CD4-positive, alpha-beta memory T cell (primary cell): ENCODE data around the gene SPATA31C2. TPM values are rescaled to one million over a fixed set of nuclear protein-coding genes. Genes with fewer than 3 reads are reported as not detected.
A peak's percentile ranks its signal among the peaks of the same experiment; 100 is the strongest.
"Not testable (repeated sequence)": the region's sequence is repeated elsewhere in the genome, so short reads cannot be mapped to it uniquely, and the experiment has no call there.

Experiments used
- CTCF ChIA-PET: fragments of 350-600 bp; sonication (Branson Sonifier 250); formaldehyde crosslinking; loops from one replicate; lab custom pipeline; 2021; ENCODE audit warnings: inconsistent platforms; ENCODE audit not compliant: partially characterized antibody; lab: Charles Lee
- POLR2A ChIA-PET: fragments of 350-600 bp; sonication (Branson Sonifier 250); formaldehyde crosslinking; loops from one replicate; lab custom pipeline; 2021; ENCODE audit not compliant: partially characterized antibody; lab: Charles Lee
- DNase-seq, 5 donors: peaks; one replicate each; pipeline versions ENCODE4 v3.0.0 to v3.0.0-alpha.2; 2020 to 2022; ENCODE audit warnings: mixed read lengths in 1 of 5
- H3K27ac ChIP-seq: one replicate; pipeline ENCODE4 v1.7.0; 2013; ENCODE audit warnings: low read depth, low read length
- H3K27me3 ChIP-seq: 2 replicates; pipeline ENCODE4 v1.7.0; 2013; ENCODE audit warnings: mild to moderate bottlenecking, low read length, moderate library complexity; ENCODE audit not compliant: insufficient read depth
- H3K36me3 ChIP-seq: 2 replicates; pipeline ENCODE4 v1.7.0; 2013; ENCODE audit warnings: mild to moderate bottlenecking, low read length, moderate library complexity; ENCODE audit not compliant: insufficient read depth
- H3K4me1 ChIP-seq: 2 replicates; pipeline ENCODE4 v1.7.0; 2013; ENCODE audit warnings: mild to moderate bottlenecking, low read length, moderate library complexity; ENCODE audit not compliant: insufficient read depth
- H3K4me3 ChIP-seq, 2 donors: one replicate each; pipeline ENCODE4 v1.7.0; 2013; ENCODE audit warnings: low read length in 2 of 2, mild to moderate bottlenecking in 1 of 2
- H3K9me3 ChIP-seq, 2 donors: one replicate each; pipeline ENCODE4 v1.7.0; 2013; ENCODE audit warnings: low read length in 2 of 2, control low read depth in 1 of 2; ENCODE audit not compliant: control insufficient read depth in 1 of 2
- H3K27ac Mint-ChIP-seq, 7 donors: one replicate each; pipeline ENCODE4 v1.8.0; 2020 to 2021; ENCODE audit warnings: mixed read lengths in 7 of 7, mild to moderate bottlenecking in 6 of 7, inconsistent platforms in 3 of 7, moderate library complexity in 3 of 7
- H3K27me3 Mint-ChIP-seq, 2 donors: one replicate each; pipeline ENCODE4 v1.8.0; 2020 to 2021; ENCODE audit warnings: mixed read lengths in 2 of 2
- H3K36me3 Mint-ChIP-seq, 2 donors: one replicate each; pipeline ENCODE4 v1.8.0; 2020 to 2021; ENCODE audit warnings: mixed read lengths in 2 of 2, inconsistent platforms in 1 of 2, mild to moderate bottlenecking in 1 of 2
- H3K4me1 Mint-ChIP-seq, 4 donors: one replicate each; pipeline ENCODE4 v1.8.0; 2020 to 2021; ENCODE audit warnings: mixed read lengths in 4 of 4, mild to moderate bottlenecking in 1 of 4
- H3K4me3 Mint-ChIP-seq, 8 donors: one replicate each; pipeline ENCODE4 v1.8.0; 2020 to 2021; ENCODE audit warnings: mixed read lengths in 8 of 8, mild to moderate bottlenecking in 7 of 8, moderate library complexity in 6 of 8, inconsistent platforms in 3 of 8
- H3K9me3 Mint-ChIP-seq, 8 donors: one replicate each; pipeline ENCODE4 v1.8.0; 2020 to 2021; ENCODE audit warnings: mixed read lengths in 8 of 8, mild to moderate bottlenecking in 5 of 8, inconsistent platforms in 3 of 8, moderate library complexity in 1 of 8
- intact Hi-C: fragments of 100-400 bp; cut with micrococcal nuclease; formaldehyde crosslinking; loops from one replicate; pipeline ENCODE4 v1.15.1; 2023
- polyA plus RNA-seq, 2 donors: library from polyadenylated mRNA; unstranded; fragments of 300-500 nt; fragmentation: Illumina TruSeq; gene quantifications; one replicate each; pipeline ENCODE4 v1.2.3, GENCODE V29; 2021
- total RNA-seq, 2 experiments: library from RNA; stranded (reverse); gene quantifications; one replicate each; pipeline ENCODE4 v1.2.3, GENCODE V29; 2021

The SPATA31C2 gene
- total and polyA plus RNA-seq, 4 experiments from 2014 or later = 0.10 TPM; not detected in 3

DNA sequence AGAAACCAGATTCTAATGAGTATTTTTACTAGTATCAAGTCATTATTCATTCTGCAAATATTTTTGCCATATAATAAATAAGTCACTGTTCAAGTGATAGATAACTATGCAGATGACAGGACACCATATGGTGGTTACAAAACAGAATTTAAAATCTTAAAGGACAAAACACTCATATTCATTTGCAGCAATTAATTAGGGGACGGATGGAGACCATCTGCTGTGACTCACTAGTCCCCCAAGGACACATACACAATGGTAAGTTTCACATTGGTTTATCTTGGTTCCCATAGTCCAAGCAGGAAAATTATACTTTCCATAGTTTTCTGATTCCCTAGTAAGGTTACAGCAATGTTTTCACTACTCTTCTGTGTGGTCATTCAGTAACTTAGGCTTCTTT is 28.4 kb upstream of the SPATA31C2 start:
- peaks cover 8 to 11% of the 10 kb centered on the region in 2 donors for H3K27me3 Mint-ChIP-seq
- H3K4me1 Mint-ChIP-seq = no peaks in the 10 kb centered on the region
- H3K36me3 Mint-ChIP-seq = no peaks in the 10 kb centered on the region
- no peak overlapping the region for H3K4me3 Mint-ChIP-seq
- no peaks in the 10 kb centered on the region for H3K36me3 ChIP-seq
- intact Hi-C loops = no loop called here
- no peak overlapping the region for H3K27ac Mint-ChIP-seq
- no peaks in the 10 kb centered on the region for H3K9me3 ChIP-seq
- DNase-seq = no peak
- no peak overlapping the region for H3K27ac ChIP-seq
- no peaks in the 10 kb centered on the region for H3K4me1 ChIP-seq
- no peak overlapping the region for H3K4me3 ChIP-seq
- ChIA-PET CTCF (no interaction called here), POLR2A (no interaction called here)
- peaks cover 0 to 17% (median 3%) of the 10 kb centered on the region in 8 donors for H3K9me3 Mint-ChIP-seq
- no peaks in the 10 kb centered on the region for H3K27me3 ChIP-seq

DNA sequence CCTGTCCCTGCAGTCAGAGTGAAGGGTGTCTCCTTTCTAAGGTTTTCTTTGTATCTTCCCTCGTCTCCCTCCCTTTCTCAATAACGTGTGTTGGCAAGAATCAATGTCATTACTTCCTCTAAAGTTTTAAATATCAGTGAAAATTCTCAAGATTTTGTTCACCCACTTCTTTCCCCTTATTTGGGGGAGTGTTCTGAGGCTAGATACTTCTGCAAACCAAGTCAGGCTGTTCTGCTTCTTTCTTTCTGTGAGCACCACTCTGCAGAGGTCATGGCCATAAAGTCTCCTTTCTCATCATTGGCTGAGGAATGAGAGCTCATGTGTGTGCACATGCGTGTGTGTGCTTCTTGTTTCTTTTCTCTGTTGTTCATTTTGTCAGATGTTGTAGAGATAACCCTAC is 26.6 kb upstream of the SPATA31C2 start:
- H3K4me1 ChIP-seq = no peaks in the 10 kb centered on the region
- Mint-ChIP-seq H3K4me1 (no peaks in the 10 kb centered on the region), H3K27ac (no peak overlapping the region), H3K27me3 (peaks cover 19 to 20% of the 10 kb centered on the region in 2 donors), H3K36me3 (no peaks in the 10 kb centered on the region), H3K9me3 (peaks cover 0 to 21% (median 4%) of the 10 kb centered on the region in 8 donors), H3K4me3 (no peak overlapping the region)
- H3K9me3 ChIP-seq = no peaks in the 10 kb centered on the region
- no peaks in the 10 kb centered on the region for H3K27me3 ChIP-seq
- CTCF ChIA-PET = interaction anchor here (1.4 kb wide), 1 partner anchor 25 kb away, joined by 3 read pairs; no protein-coding TSS in a partner anchor
- intact Hi-C loops = no loop called here
- H3K36me3 ChIP-seq = no peaks in the 10 kb centered on the region
- no peak overlapping the region for H3K27ac ChIP-seq
- DNase-seq = no peak
- H3K4me3 ChIP-seq = no peak overlapping the region
- POLR2A ChIA-PET = no interaction called here

DNA sequence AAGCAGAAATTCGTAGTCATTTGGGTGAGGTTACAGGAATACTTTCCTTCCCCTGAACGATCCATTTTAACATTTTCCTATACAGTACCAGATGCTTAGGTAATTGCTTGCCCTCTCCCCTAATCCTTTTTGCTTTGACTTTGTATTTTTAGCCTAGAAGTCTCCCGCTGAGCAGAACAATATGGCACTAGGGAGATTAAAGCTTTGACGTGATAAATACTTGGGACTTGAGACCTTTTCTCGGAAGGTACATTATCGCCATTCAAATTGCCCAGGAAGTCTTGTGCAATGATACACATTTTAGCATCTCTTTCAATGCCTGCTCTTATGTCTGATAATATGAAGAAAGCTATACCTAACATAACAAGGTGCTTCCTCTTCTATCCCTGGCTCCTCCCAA is 22.9 kb upstream of the SPATA31C2 start:
- DNase-seq = no peak
- Mint-ChIP-seq H3K4me3 (no peak overlapping the region), H3K9me3 (peaks cover 0 to 14% (median under 1%) of the 10 kb centered on the region in 8 donors), H3K27ac (no peak overlapping the region), H3K4me1 (no peaks in the 10 kb centered on the region), H3K27me3 (peaks cover 25 to 28% of the 10 kb centered on the region in 2 donors), H3K36me3 (no peaks in the 10 kb centered on the region)
- Histone ChIP-seq H3K9me3 (no peaks in the 10 kb centered on the region), H3K4me3 (no peak overlapping the region), H3K27ac (no peak overlapping the region), H3K4me1 (no peaks in the 10 kb centered on the region), H3K27me3 (no peaks in the 10 kb centered on the region), H3K36me3 (no peaks in the 10 kb centered on the region)
- ChIA-PET CTCF (no interaction called here), POLR2A (no interaction called here)
- intact Hi-C loops = no loop called here

- H3K36me3 Mint-ChIP-seq = no peaks in the 10 kb centered on the region
- CTCF ChIA-PET = no interaction called here
Measured at GRCh38 chr9:88143957-88144625, 5.8 kb upstream of the SPATA31C2 start.

DNA sequence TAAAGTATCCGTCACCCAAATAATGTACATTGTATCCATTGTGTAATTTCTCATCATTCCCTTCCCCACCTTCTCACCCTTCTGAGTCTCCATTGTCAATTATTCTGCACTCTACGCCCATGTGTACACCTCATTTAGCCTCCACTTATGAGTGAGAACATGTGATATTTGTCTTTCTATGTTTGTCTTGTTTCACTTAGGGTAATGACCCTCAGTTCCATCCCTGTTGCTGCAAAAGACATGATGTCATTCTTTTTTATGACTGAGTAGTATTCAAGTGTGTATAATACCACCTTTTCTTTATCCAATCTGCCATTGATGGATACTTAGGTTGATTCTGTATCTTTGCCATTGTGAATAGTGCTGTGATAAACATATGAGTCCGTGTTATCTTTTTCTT is 4.9 kb upstream of the SPATA31C2 start:
- H3K4me3 Mint-ChIP-seq = no peak overlapping the region

More at GRCh38 chr9:88143957-88144625, 5.8 kb upstream of the SPATA31C2 start:
- H3K9me3 ChIP-seq = no peaks in the 10 kb centered on the region
- H3K4me1 ChIP-seq = no peaks in the 10 kb centered on the region
- H3K4me1 Mint-ChIP-seq = peaks cover 0 to 6% (median 1%) of the 10 kb centered on the region in 4 donors
- no peak overlapping the region for H3K4me3 Mint-ChIP-seq
- no peak overlapping the region for H3K27ac ChIP-seq
- H3K27me3 Mint-ChIP-seq = peaks cover 14 to 27% of the 10 kb centered on the region in 2 donors
- intact Hi-C loops = no loop called here
- POLR2A ChIA-PET = no interaction called here
- no peaks in the 10 kb centered on the region for H3K27me3 ChIP-seq
- H3K27ac Mint-ChIP-seq = no peak overlapping the region
- H3K4me3 ChIP-seq = no peak overlapping the region
- peaks cover 0 to 1% (median 0%) of the 10 kb centered on the region in 8 donors for H3K9me3 Mint-ChIP-seq
- H3K36me3 ChIP-seq = no peaks in the 10 kb centered on the region
- DNase-seq = no peak

GRCh38 chr9:88133552-88133951 is 4.7 kb downstream of the SPATA31C2 start:
- H3K36me3 ChIP-seq, H3K27me3 Mint-ChIP-seq, DNase-seq, CTCF ChIA-PET, H3K4me1 Mint-ChIP-seq, H3K4me1 ChIP-seq, H3K36me3 Mint-ChIP-seq, H3K27ac Mint-ChIP-seq, POLR2A ChIA-PET, H3K27ac ChIP-seq, H3K27me3 ChIP-seq, H3K4me3 ChIP-seq, intact Hi-C loops, H3K9me3 ChIP-seq, H3K9me3 Mint-ChIP-seq: not testable (repeated sequence)
- H3K4me3 Mint-ChIP-seq = peak overlapping the region in 1 of 8 donors; percentile 34

More for the DNA sequence above, 4.9 kb upstream of the SPATA31C2 start:
- Mint-ChIP-seq H3K27ac (no peak overlapping the region), H3K36me3 (no peaks in the 10 kb centered on the region), H3K4me1 (peaks cover 0 to 6% (median 1%) of the 10 kb centered on the region in 4 donors), H3K9me3 (peaks cover 0 to 1% (median 0%) of the 10 kb centered on the region in 8 donors), H3K27me3 (peaks cover 14 to 24% of the 10 kb centered on the region in 2 donors)
- Histone ChIP-seq H3K9me3 (no peaks in the 10 kb centered on the region), H3K4me1 (no peaks in the 10 kb centered on the region), H3K4me3 (no peak overlapping the region), H3K27me3 (no peaks in the 10 kb centered on the region), H3K27ac (no peak overlapping the region), H3K36me3 (no peaks in the 10 kb centered on the region)
- DNase-seq = no peak
- ChIA-PET POLR2A (no interaction called here), CTCF (no interaction called here)
- intact Hi-C loops = no loop called here

- H3K9me3 ChIP-seq, CTCF ChIA-PET, H3K4me3 Mint-ChIP-seq, intact Hi-C loops, H3K27me3 ChIP-seq, H3K36me3 Mint-ChIP-seq, H3K27ac ChIP-seq, H3K27ac Mint-ChIP-seq, H3K4me1 ChIP-seq, H3K4me3 ChIP-seq, H3K9me3 Mint-ChIP-seq, H3K27me3 Mint-ChIP-seq, POLR2A ChIA-PET, H3K36me3 ChIP-seq, H3K4me1 Mint-ChIP-seq: not testable (repeated sequence)
- peak in 1 of 5 donors; percentile 6 for DNase-seq
Measured at GRCh38 chr9:88129556-88129955, 8.7 kb downstream of the SPATA31C2 start.
